KOPT-K1 (cell line): ENCODE results near the gene FAM240B.

Source experiments
- H3K27ac ChIP-seq: fragments of 200-600 bp; sonication (generic); 2 replicates; pipeline ENCODE4 v1.5.1; 2016; ENCODE audit warnings: antibody characterized with exemption, mild to moderate bottlenecking, low read depth, low read length; ENCODE audit not compliant: poor library complexity, severe bottlenecking
- H3K36me3 ChIP-seq: fragments of 200-600 bp; sonication (generic); 2 replicates; pipeline ENCODE4 v1.5.1; 2017; ENCODE audit warnings: antibody characterized with exemption, mild to moderate bottlenecking, low read length, moderate library complexity; ENCODE audit not compliant: insufficient read depth
- H3K9me3 ChIP-seq: fragments of 200-600 bp; sonication (generic); 2 replicates; pipeline ENCODE4 v1.5.1; 2017; ENCODE audit warnings: antibody characterized with exemption, low read length, mild to moderate bottlenecking; ENCODE audit not compliant: insufficient read depth, poor library complexity, severe bottlenecking

The FAM240B gene

DNA sequence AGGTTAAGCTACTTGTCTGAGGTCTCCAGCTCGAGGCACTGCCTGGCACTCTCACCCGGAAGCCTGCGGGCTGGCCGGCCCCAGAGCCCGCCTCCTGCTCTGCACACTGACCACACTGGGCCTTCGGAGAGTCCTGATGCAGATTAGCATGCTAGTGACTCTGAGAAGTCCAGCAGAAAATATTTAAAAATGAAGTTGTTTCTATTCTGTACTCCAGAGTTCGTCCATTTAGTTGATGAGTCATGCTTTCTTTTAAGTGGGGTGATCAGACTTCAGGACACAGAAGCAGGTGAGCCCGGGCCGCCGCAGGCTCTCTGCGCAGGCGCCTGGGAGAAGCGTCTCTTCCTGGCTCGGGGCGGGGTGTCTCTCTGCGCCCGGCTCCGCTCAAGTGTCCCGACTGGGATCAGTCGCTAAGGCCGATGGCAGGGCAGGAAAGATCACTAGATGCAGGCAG lies 32.5 kb downstream of the FAM240B start:
- Histone ChIP-seq H3K27ac (no peak overlapping the region), H3K9me3 (no peaks in the 10 kb centered on the region), H3K36me3 (no peaks in the 10 kb centered on the region)

DNA sequence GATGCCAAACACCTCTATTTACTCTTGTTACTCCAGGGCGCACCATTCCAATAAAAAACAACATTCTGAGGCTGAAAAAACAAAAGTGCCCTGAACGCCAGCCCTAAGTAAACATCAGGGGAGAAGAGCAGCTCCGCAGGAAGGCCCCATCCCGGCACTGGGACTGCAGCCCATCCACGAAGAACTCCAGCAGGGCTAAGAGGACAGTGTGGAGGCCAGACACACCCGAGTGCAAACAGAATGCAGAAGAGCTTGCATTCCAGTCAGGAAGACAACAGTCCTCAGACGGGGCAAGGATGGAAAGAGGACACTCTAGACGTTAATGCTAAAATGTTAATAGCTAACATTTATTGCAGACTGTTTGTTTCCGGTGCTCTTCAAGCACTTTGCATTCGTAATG lies 33.0 kb downstream of the FAM240B start:
- no peak overlapping the region for H3K27ac ChIP-seq
- no peaks in the 10 kb centered on the region for H3K9me3 ChIP-seq
- no peaks in the 10 kb centered on the region for H3K36me3 ChIP-seq

DNA sequence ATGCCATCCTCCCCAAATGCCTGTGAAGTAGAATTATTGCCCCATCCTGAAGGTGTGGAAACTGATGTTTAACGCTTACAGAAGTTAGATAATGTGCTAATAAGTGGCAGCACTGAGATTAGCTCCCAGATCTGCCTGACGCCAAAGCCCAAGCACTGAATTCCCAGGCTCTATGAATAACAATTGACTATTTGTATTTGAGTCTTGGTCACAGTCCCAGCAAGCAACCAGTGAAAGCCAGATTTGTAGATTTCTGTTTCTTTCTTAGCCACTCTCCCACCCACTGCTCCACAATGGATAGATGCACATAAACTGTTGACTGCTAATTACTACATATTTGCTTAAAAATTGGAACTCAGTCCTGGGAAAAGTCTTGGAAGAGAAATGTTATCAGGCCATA lies 34.4 kb downstream of the FAM240B start:
- no peaks in the 10 kb centered on the region for H3K9me3 ChIP-seq
- no peaks in the 10 kb centered on the region for H3K36me3 ChIP-seq
- no peak overlapping the region for H3K27ac ChIP-seq

DNA sequence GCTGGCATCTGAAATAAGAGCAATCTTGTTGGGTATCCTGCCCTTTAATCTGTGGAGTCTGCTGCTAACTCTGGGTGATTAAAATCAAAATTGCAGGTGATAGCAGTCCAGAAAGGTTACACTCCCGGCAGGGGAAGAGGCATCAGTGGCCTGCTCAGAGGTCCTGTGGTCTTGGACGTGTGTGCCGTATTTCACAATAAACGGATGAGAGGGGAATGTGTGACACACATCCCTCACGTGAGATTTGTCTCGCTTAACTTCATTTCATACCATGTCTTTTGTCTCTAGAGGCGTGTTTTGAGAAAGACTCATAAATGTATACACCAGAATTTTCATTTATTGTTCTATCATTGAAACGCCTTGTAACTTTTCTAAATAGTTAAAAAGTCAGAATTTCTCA lies 36.6 kb downstream of the FAM240B start:
- H3K27ac ChIP-seq, result no peak overlapping the region
- no peaks in the 10 kb centered on the region for H3K9me3 ChIP-seq
- no peaks in the 10 kb centered on the region for H3K36me3 ChIP-seq

DNA sequence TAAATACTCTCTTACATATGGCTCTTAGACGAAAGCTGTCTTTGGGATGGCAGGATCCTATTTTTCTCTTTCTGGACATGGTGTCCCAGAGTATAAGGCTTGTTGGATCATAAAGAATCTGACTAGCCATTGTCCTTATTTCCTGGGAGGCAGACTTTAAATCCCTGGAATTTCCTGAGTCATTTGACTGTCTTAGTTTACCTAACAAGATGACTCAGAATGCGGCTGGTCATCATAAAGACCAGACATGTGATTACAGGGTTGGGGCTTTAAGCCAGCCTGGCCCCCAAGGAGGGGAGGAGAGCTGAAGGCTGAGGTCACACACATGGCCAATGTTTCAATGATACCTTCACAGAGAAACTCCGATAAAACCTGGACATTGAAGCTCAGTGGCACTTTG lies 37.2 kb downstream of the FAM240B start:
- H3K36me3 ChIP-seq, result no peaks in the 10 kb centered on the region
- H3K9me3 ChIP-seq, result no peaks in the 10 kb centered on the region
- H3K27ac ChIP-seq, result no peak overlapping the region

DNA sequence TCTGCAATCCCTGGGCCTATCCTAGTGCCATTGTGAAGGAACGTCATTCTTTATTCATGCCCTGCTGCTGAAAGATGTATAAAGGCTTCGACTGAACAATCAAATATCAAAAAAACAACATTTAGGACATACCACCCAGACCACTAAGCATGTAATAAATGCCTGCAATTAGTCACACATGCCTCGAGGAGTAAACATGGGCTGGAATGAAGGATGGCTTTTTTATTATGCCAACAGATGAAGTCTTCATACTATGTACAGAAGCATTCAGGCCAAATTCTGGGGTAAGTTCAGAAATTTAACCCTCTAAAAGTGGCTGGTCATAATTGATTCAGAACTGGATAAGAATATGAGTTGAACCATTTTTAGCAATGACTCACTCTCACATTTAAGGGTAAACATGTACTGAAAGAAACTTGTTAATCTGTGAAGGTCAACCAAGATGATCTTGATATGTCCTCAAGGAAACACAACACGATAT lies 38.1 kb downstream of the FAM240B start:
- Histone ChIP-seq H3K27ac (no peak overlapping the region), H3K9me3 (no peaks in the 10 kb centered on the region), H3K36me3 (no peaks in the 10 kb centered on the region)

DNA sequence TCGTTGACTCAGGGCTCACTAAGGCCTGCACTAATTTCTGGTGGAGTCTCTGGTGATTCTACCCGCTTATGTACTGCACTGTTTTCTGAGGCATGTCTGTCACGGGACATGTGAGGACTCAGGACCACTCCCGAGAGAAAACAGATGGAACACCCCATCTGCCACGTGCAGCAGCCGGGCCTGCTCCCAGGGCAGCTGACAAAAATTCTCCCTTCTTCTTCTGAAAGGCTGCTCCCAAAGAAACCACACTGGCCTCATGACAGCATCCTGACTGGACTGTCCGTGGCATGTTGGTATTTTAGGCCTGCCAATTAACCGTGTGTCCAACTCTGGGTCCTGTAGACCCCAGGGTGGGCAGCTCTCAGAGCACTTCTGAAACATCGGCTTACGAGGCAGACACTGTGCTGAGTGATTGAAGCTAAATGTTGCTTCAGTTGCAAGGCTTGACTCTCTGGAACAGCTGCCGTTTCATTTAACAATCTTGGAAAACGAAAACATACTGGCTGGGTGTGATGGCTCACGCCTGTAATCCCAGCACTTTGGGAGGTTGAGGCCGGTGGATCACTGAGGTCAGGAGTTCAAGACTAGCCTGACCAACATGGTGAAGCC lies 39.0 kb downstream of the FAM240B start:
- Histone ChIP-seq H3K36me3 (no peaks in the 10 kb centered on the region), H3K27ac (no peak overlapping the region), H3K9me3 (no peaks in the 10 kb centered on the region)

DNA sequence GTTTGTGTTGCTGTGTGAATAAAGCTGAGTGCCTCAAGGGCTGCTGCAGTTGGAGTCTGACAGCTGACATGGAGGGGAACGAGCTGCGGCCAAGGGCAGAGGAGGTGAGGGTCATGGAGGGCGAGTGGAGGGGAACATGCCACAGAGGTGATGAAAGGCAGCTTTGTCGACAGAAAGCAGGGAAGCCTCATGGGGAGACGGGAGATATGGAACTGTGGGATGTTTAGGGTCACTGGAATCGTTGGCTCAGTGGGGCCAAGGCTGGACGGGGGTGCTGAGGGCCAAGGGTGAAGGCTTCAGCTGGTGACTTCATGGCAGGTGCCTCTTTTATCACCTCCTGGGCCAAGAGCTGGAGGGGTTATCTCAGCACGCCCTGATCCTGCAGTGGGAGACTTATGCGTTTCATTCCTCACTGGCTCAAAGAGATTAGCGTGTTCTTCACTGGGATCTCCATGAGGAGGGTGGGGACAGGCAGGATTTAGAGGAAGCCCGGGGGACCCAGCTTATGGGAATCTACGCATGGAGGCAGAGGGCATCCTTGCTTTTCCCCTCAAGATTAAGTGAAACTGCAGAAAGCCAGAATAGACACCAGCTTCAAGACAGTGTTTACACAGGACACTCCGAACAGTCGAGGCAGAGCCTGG lies 42.2 kb downstream of the FAM240B start:
- H3K36me3 ChIP-seq, result no peaks in the 10 kb centered on the region
- H3K27ac ChIP-seq, result no peak overlapping the region
- H3K9me3 ChIP-seq, result no peaks in the 10 kb centered on the region

DNA sequence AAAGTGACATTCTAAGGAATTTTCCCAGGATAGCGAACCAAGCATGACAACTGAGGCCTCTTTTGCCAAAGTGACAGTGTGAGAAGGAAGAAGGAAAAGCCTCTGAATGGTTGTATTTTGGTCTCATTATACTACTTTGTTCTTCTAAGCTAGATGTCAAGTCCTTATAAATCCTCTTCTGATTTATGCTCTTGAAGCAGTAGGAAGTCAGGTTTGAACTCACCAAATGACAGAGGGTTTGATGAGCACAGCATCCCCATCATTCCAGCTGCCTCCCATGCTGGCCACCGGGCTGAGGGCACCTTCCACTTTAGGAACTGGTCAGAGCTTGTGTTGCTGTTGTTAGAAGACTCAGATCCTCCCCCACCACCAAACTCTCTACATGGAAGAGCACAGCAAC lies 44.1 kb downstream of the FAM240B start:
- H3K36me3 ChIP-seq, result no peaks in the 10 kb centered on the region
- no peak overlapping the region for H3K27ac ChIP-seq
- no peaks in the 10 kb centered on the region for H3K9me3 ChIP-seq

DNA sequence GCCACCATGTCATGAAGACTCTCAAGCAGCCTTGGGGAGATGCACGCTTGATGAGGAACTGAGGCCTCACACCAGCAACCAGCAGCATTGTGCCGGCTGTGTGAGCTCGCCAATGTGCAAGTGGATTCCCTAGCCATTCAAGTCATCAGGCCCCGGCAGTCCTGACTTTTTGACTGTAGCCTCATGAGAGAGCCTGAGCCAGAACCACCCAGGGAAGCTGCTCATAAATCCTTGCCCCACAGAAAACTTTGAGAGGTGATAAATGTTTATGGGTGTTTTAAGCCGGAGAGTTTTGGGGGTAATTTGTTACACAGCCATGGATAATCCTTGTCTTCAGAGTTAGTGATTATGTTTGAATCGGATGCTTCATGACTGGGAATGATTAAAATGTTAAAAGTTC lies 44.7 kb downstream of the FAM240B start:
- H3K36me3 ChIP-seq, result no peaks in the 10 kb centered on the region
- no peak overlapping the region for H3K27ac ChIP-seq
- no peaks in the 10 kb centered on the region for H3K9me3 ChIP-seq

DNA sequence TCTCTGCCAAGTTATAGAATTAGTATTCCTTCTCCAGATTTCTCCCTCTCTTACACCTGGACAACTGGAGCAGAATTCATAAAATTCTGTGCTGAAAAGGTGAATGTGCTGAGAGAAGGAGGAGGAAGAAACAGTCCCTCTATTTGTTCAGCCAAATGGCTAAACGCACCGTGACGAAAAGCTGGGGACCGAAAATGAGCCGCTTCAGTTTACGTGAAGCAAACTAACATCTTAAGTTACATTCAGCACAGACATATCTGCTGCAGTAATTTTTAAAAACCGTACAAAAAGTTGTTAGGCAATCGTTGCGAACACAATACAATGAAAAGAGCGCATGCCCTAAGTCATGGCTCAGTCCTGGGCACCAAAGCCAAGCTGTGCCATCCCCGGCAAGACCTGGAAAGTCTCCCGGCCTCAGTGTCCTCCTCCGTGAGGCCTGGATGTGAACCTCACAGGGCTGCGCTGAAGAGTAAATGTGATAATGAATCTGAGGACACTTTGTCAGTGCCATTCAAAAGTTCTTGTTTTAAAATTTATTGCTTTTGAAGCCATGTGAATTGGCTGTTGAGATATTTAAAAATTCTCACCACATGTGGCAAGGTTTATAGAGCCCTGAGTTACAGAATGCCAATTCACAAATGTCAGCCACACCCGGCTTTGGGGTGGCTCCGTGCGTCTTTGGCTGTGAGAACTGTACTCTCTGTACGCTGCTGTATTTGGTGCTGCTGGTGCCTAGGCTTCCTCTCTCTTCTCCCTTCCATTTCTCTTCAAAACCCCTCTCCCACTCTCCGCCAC lies 46.3 kb downstream of the FAM240B start:
- Histone ChIP-seq H3K36me3 (no peaks in the 10 kb centered on the region), H3K9me3 (no peaks in the 10 kb centered on the region), H3K27ac (no peak overlapping the region)

DNA sequence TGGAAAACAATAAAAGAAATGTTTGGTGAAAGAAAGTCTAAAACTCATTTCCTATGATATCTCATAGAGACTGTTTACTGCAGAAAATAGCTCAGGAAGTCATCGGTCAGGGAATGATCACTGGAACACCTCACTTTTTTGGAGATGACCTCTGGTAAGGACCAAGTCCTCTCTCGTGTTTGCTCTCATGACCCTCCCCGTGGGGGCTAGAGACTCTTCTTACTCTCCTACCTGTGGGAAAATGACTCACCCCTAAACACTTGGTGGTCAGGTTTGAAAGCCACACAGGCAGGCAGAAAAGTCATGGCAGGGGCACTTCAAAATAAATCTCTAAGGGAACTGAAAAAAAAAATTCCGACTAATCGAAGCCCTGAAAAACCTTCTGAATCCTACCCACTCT lies 48.2 kb downstream of the FAM240B start:
- Histone ChIP-seq H3K9me3 (no peaks in the 10 kb centered on the region), H3K36me3 (no peaks in the 10 kb centered on the region), H3K27ac (no peak overlapping the region)

DNA sequence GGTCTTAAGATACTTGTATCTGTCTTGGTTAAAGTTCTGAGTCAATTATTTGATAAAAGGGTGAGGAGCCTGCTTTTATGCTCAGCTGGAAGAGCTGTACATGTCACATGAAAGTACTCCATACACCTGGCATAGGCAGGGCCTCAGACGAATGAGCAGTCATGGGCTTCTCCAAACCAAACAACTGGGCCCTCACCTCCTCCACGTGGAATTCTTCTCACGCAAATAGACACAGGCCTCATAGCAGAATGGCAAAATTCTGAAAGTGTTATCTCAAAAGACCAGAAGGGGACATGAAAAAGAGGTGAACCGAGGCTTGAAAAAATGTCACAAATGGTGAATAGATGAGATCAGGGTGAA lies 48.6 kb downstream of the FAM240B start:
- Histone ChIP-seq H3K9me3 (no peaks in the 10 kb centered on the region), H3K27ac (no peak overlapping the region)

DNA sequence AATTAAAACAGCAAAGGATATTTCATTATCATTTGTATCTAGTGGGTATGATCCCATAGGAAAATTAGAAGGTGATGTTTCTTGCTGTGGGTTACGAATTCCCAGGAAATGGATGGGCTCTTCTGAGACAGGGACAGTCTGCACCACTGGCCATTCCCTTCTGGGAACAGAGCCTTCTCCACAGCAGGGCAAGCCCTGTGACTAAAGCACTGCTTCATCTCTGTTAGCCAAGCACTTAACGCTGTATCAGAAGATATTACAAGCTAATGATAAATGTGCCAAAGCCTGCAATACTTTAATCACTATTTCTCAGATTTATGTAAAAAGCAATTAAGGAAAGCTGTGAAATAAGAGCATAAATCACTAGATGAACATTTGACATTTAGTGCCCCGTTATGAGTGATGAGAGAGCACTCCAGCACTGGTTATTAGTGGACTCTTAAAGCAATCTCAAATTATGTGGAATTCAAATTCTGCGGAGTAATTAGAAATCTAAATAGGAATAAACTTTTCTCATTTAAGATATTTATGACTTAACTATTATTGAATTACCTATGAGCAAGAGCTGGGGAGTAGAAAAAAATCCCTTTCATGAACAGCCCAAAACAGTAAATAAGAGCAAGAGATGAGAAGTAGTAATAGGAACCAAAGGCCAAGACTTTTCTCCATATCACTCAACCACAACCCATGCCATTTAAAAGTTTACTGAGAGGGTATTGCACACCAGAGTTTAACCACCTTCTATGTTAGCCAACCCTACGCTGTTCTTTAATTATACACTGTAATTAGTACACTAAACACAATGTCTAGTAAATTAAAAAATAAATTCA lies 49.2 kb downstream of the FAM240B start:
- Histone ChIP-seq H3K36me3 (no peaks in the 10 kb centered on the region), H3K27ac (no peak overlapping the region), H3K9me3 (no peaks in the 10 kb centered on the region)

More for the DNA sequence above, 48.6 kb downstream of the FAM240B start:
- H3K36me3 ChIP-seq, result no peaks in the 10 kb centered on the region
